Neural progenitor cell (in vitro differentiated cells): ENCODE data around the gene PRPF31. TPM values are rescaled to one million over a fixed set of nuclear protein-coding genes. Genes with fewer than 3 reads are reported as not detected.

Experiments used
- DNase-seq: peaks from one replicate; pipeline ENCODE4 v3.0.0-alpha.2; 2016; ENCODE audit warnings: low spot score
- H2AFZ ChIP-seq: fragments of 200-600 bp; sonication (generic); replicated peaks from 2 replicates; pipeline ENCODE4 v1.6.1; 2016; ENCODE audit warnings: antibody characterized with exemption
- H3F3A ChIP-seq: fragments of 200-600 bp; sonication (generic); 2 replicates; pipeline ENCODE4 v1.6.1; 2016; ENCODE audit warnings: antibody characterized with exemption, low read depth
- H3K27ac ChIP-seq: fragments of 200-600 bp; sonication (generic); 2 replicates; pipeline ENCODE4 v1.5.1; 2016; ENCODE audit warnings: mild to moderate bottlenecking
- H3K27me3 ChIP-seq: fragments of 200-600 bp; sonication (generic); 2 replicates; pipeline ENCODE4 v1.6.1; 2016; ENCODE audit warnings: mild to moderate bottlenecking, moderate library complexity
- H3K36me3 ChIP-seq: fragments of 200-600 bp; sonication (generic); 2 replicates; pipeline ENCODE4 v1.5.1; 2016
- H3K4me1 ChIP-seq: fragments of 200-600 bp; sonication (generic); 2 replicates; pipeline ENCODE4 v1.6.1; 2016; ENCODE audit warnings: mixed run types
- H3K4me2 ChIP-seq: fragments of 200-600 bp; sonication (generic); 2 replicates; pipeline ENCODE4 v1.6.1; 2016
- H3K4me3 ChIP-seq: fragments of 200-600 bp; sonication (generic); 2 replicates; pipeline ENCODE4 v1.5.1; 2016
- H3K79me2 ChIP-seq: fragments of 200-600 bp; sonication (generic); 2 replicates; pipeline ENCODE4 v1.6.1; 2016; ENCODE audit warnings: low read depth
- H3K9ac ChIP-seq: fragments of 200-600 bp; sonication (generic); 2 replicates; pipeline ENCODE4 v1.6.1; 2016
- H3K9me3 ChIP-seq: fragments of 200-600 bp; sonication (generic); 2 replicates; pipeline ENCODE4 v1.5.1; 2016; ENCODE audit warnings: low read depth
- H4K20me1 ChIP-seq: fragments of 200-600 bp; sonication (generic); 2 replicates; pipeline ENCODE4 v1.6.1; 2016; ENCODE audit warnings: low read depth
- H3K27ac Mint-ChIP-seq: 3 replicates; pipeline ENCODE4 v1.8.0; 2021; ENCODE audit warnings: mixed read lengths
- H3K27me3 Mint-ChIP-seq: 2 replicates; pipeline ENCODE4 v1.8.0; 2022; ENCODE audit warnings: low read depth, mild to moderate bottlenecking, inconsistent platforms, moderate library complexity, mixed read lengths; ENCODE audit not compliant: insufficient read depth
- H3K36me3 Mint-ChIP-seq: 3 replicates; pipeline ENCODE4 v1.8.0; 2021; ENCODE audit warnings: mixed read lengths
- H3K4me1 Mint-ChIP-seq: 3 replicates; pipeline ENCODE4 v1.8.0; 2021; ENCODE audit warnings: mixed read lengths
- H3K4me3 Mint-ChIP-seq: 3 replicates; pipeline ENCODE4 v1.8.0; 2021; ENCODE audit warnings: mild to moderate bottlenecking, moderate library complexity, mixed read lengths
- H3K9me3 Mint-ChIP-seq: 3 replicates; pipeline ENCODE4 v1.8.0; 2020; ENCODE audit warnings: mixed read lengths
- EZH2 ChIP-seq: fragments of 200-600 bp; sonication (generic); IDR thresholded peaks from 2 replicates; pipeline ENCODE4 v1.6.1; 2017; ENCODE audit warnings: antibody characterized with exemption, mild to moderate bottlenecking, moderate library complexity
- EZH2phosphoT487 ChIP-seq: fragments of 200-600 bp; sonication (generic); IDR thresholded peaks from 2 replicates; pipeline ENCODE4 v1.6.1; 2017; ENCODE audit warnings: antibody characterized with exemption
- total RNA-seq: library from RNA; depleted of rRNA; stranded (reverse); fragments of >200 nt; gene quantifications from 2 replicates; pipeline ENCODE4 v1.2.3, GENCODE V29; 2015; ENCODE audit warnings: low replicate concordance
- TF ChIP-seq, protein P1 (sequence below): fragments of 200-600 bp; sonication (generic); IDR thresholded peaks from 2 replicates; pipeline ENCODE4 v1.5.1; 2017; ENCODE audit warnings: antibody characterized with exemption, mild to moderate bottlenecking

PRPF31 gene
- total RNA-seq, 1 donor from 2014 or later = 64.4 TPM

DNA sequence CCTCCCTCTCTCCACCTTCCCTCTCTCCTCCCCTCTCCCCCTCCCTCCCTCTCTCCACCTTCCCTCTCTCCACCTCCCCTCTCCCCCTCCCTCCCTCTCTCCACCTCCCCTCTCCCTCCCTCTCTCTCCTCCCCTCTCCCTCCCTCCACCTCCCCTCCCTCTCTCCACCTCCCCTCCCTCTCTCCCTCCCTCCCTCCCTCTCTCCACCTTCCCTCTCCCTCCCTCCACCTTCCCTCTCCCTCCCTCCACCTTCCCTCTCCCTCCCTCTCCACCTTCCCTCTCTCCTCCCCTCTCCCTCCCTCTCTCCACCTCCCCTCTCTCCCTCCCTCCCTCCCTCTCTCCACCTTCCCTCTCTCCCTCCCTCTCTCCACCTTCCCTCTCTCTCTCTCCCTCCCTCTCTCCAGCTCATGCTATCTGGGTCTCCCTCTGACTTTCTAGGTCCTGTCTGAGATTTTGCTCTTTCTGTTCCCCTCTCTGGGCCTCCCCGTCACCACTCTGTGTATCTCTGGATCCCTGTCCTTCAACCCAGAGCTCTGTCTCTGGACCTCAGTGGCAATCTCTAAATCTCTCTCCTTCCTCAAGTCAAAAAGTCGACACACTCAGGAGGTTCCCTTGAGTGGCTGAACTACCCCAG, 18.5 kb downstream of the PRPF31 start:
- Mint-ChIP-seq H3K9me3 (no peaks in the 10 kb centered on the region), H3K27me3 (peaks cover 13% of the 10 kb centered on the region), H3K4me1 (peaks cover 21% of the 10 kb centered on the region), H3K36me3 (peaks cover 6% of the 10 kb centered on the region), H3K4me3 (peak overlapping the region; percentile 45), H3K27ac (peak overlapping the region; percentile 79)
- H2AFZ ChIP-seq = no peak overlapping the region
- peaks cover 4% of the 10 kb centered on the region for H3K27me3 ChIP-seq
- no peak overlapping the region for H3K4me2 ChIP-seq
- H3F3A ChIP-seq = peaks cover 19% of the 10 kb centered on the region
- peaks cover 6% of the 10 kb centered on the region for H3K4me1 ChIP-seq
- H3K27ac ChIP-seq = no peak overlapping the region
- DNase-seq = no peak
- peaks cover 14% of the 10 kb centered on the region for H3K79me2 ChIP-seq
- peaks cover 12% of the 10 kb centered on the region for H4K20me1 ChIP-seq
- no peak overlapping the region for H3K4me3 ChIP-seq
- H3K36me3 ChIP-seq = no peaks in the 10 kb centered on the region
- no peaks in the 10 kb centered on the region for H3K9me3 ChIP-seq
- no peak overlapping the region for H3K9ac ChIP-seq
- TF ChIP-seq EZH2 = no peak
- no peak for TF ChIP-seq EZH2phosphoT487
- TF ChIP-seq, protein P1, sequence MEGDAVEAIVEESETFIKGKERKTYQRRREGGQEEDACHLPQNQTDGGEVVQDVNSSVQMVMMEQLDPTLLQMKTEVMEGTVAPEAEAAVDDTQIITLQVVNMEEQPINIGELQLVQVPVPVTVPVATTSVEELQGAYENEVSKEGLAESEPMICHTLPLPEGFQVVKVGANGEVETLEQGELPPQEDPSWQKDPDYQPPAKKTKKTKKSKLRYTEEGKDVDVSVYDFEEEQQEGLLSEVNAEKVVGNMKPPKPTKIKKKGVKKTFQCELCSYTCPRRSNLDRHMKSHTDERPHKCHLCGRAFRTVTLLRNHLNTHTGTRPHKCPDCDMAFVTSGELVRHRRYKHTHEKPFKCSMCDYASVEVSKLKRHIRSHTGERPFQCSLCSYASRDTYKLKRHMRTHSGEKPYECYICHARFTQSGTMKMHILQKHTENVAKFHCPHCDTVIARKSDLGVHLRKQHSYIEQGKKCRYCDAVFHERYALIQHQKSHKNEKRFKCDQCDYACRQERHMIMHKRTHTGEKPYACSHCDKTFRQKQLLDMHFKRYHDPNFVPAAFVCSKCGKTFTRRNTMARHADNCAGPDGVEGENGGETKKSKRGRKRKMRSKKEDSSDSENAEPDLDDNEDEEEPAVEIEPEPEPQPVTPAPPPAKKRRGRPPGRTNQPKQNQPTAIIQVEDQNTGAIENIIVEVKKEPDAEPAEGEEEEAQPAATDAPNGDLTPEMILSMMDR = no peak

DNA sequence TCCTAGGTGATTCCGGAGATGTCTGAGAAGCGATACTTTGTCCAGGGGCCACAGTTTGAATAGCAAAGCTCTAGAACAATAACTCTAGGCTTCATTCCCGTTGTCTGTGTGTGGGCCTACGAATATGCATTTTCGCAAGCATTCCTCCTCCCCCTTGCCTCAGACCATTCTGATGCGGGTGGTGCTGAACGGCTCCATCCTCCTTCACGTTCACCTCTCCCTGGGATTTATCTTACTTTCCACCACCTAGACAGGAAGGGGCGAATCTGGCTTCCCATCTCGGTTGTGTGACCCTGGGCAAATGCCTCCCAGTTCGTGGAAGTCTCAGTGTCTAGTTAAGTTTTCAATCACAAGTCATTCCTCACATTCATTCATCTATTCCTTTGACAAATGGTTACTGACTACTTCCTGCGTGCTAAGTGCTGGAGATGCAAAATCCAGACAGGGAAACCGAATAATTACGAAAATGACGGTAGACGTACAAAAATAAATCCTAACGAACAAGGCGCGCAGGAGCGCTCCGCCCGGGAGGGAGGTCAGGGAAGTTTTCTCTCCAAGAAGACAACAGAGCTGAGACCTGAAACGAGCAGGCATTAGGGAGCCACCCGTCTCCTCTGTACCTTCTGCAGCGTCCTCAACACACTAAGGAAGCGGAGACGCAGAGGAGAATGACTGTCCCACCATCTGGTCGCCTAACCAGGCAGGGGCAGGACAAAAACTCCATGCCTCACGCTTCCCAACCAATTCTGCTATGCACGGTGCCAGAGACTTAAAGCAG, 20.7 kb downstream of the PRPF31 start:
- peak; percentile 63 for DNase-seq
- H3K4me1 ChIP-seq = peaks cover 8% of the 10 kb centered on the region
- TF ChIP-seq EZH2 = no peak
- TF ChIP-seq, protein P1 = no peak
- TF ChIP-seq EZH2phosphoT487 = no peak
- no peak overlapping the region for H3K27ac ChIP-seq
- H3K9me3 Mint-ChIP-seq = no peaks in the 10 kb centered on the region
- H3K4me3 ChIP-seq = peak overlapping the region; percentile 62
- peaks cover 36% of the 10 kb centered on the region for H3K79me2 ChIP-seq
- peaks cover 10% of the 10 kb centered on the region for H3K36me3 Mint-ChIP-seq
- H4K20me1 ChIP-seq = peaks cover 34% of the 10 kb centered on the region
- no peaks in the 10 kb centered on the region for H3K9me3 ChIP-seq
- peak overlapping the region; percentile 95 for H3K4me2 ChIP-seq
- H3K27me3 ChIP-seq = peaks cover 4% of the 10 kb centered on the region
- H3K27ac Mint-ChIP-seq = peak overlapping the region; percentile 80
- peak overlapping the region; percentile 77 for H2AFZ ChIP-seq
- H3F3A ChIP-seq = peaks cover 19% of the 10 kb centered on the region
- H3K36me3 ChIP-seq = no peaks in the 10 kb centered on the region
- peak overlapping the region; percentile 49 for H3K9ac ChIP-seq
- H3K27me3 Mint-ChIP-seq = peaks cover 13% of the 10 kb centered on the region
- peak overlapping the region; percentile 96 for H3K4me3 Mint-ChIP-seq
- peaks cover 36% of the 10 kb centered on the region for H3K4me1 Mint-ChIP-seq

DNA sequence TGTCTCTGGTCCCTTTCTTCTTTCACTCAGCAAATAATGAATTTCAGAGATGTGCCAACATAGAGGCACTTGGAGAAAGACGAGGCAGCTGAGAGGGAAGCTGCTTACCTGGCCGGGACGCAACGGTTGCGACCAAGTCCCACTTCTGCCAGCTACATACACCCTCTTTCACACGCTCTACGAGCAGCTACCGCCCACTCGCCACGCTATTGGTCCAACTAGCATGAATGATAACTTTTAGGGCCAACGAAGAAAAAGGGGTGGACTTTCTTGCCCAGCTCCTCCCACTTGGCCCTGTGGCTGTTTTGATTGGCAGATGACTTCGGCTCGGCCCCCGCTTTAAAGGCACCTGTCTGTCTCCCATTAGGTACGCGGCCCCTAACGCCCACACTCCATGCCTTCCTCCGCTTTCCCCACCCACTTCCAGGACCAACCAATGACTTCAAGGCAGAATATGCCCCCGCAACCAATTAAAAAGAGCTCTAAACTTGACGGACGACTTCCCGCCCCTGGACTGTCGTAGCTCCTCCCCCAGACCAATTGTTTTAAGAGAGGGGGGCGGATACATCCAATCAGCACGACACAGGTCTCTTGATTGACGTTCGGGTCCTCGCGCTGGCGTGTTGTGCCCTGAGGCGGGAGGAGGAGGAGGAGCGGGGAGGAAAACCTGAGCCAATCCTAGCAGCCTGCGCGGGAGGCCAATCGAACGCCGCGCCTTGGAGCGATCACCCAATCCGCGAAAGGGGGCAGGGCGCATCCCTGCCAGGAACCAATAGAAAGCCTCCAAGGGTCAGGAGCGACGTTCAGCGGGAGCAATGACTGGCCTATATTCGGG, 21.5 kb downstream of the PRPF31 start:
- H3K9me3 Mint-ChIP-seq = no peaks in the 10 kb centered on the region
- peaks cover 36% of the 10 kb centered on the region for H3K4me1 Mint-ChIP-seq
- Histone ChIP-seq H4K20me1 (peaks cover 42% of the 10 kb centered on the region), H3K4me2 (peak overlapping the region; percentile 95), H3K9ac (peak overlapping the region; percentile 100), H3K4me3 (peak overlapping the region; percentile 99), H2AFZ (peak overlapping the region; percentile 77), H3K27ac (no peak overlapping the region), H3F3A (peaks cover 19% of the 10 kb centered on the region), H3K36me3 (no peaks in the 10 kb centered on the region), H3K9me3 (no peaks in the 10 kb centered on the region), H3K27me3 (peaks cover 4% of the 10 kb centered on the region), H3K79me2 (peaks cover 44% of the 10 kb centered on the region), H3K4me1 (peaks cover 8% of the 10 kb centered on the region)
- H3K4me3 Mint-ChIP-seq = peak overlapping the region; percentile 96
- H3K27me3 Mint-ChIP-seq = peaks cover 13% of the 10 kb centered on the region
- peak overlapping the region; percentile 57 for H3K27ac Mint-ChIP-seq
- no peak for TF ChIP-seq EZH2
- DNase-seq = peak; percentile 100
- peaks cover 7% of the 10 kb centered on the region for H3K36me3 Mint-ChIP-seq
